Right forelimb (tissue), 1 donor: ENCODE data around the gene SYPL2.
"Not testable (repeated sequence)": the region's sequence is repeated elsewhere in the genome, so short reads cannot be mapped to it uniquely, and the experiment has no call there.

Source experiments
- DNase-seq: peaks from one replicate; pipeline ENCODE4 v3.0.0-alpha.2; 2018

Gene SYPL2

DNA sequence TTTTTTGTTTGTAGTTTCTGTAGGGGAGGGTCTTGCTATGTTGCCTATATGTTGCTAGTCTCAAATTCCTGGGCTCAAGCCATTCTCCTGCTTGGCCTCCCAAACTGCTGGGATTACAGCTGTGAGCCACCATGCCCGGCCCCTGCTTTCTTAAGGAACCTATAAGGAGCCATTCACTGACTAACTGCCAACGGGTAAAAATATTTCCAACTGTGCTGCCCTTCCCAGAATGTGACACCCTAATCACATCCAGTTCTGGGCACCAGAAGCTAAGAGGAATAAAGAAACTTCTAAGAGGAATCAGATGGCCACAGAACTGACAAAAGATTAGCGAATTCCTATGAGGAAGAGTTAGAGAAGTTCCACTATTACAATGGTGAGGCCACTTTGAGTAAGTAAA is 6.4 kb downstream of the SYPL2 start:
- DNase-seq: no peak

DNA sequence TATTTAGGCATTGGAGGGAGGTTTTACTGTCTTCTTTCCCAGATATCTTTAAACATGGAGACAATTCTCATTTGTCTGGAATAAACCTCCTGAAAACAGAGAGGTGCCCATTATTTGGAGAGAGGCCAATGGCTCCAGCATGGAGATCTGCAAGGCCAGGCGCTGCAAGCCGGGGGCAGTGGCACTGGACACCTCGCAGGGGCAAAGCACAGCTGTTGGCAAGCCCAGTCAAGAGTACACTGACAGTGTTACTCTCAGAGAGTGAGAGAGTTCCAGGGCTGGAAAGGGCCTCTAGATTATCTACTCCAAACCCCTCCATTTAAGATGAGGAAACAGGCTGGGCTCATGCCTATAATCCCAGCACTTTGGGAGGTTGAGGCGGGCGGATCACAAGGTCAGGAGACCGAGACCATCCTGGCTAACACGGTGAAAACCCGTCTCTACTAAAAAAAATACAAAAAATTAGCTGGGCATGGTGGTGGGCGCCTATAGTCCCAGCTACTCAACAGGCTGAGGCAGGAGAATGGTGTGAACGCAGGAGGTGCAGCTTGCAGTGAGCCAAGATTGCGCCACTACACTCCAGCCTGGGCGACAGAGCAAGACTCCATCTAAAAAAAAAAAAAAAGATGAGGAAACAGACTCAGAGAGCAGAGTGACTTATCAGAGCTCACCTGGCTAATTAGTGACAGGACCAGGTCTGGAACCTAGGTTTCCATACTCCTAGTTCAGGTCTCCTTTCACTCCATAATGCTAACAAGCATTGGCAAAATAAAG is 7.1 kb downstream of the SYPL2 start:
- DNase-seq: not testable (repeated sequence)

DNA sequence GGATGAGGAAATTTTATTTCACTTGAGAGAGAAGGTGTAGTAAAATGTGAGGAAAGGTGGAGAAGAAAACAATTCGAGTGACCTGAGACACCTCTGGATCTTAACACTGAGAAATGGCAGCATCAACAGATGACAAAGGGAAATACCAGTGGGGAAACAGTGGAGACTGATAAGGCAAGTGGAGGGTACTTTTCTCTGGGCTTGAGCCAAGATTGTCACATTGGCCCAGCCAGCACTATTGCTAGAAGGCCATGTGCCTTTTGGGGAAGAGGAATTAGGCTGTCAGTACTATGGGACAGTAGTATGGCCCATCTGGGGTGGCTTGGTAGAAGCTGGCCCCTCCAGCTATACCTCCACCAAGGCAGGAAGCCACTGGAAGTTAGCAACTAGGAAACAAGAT is 8.4 kb downstream of the SYPL2 start:
- no peak for DNase-seq

DNA sequence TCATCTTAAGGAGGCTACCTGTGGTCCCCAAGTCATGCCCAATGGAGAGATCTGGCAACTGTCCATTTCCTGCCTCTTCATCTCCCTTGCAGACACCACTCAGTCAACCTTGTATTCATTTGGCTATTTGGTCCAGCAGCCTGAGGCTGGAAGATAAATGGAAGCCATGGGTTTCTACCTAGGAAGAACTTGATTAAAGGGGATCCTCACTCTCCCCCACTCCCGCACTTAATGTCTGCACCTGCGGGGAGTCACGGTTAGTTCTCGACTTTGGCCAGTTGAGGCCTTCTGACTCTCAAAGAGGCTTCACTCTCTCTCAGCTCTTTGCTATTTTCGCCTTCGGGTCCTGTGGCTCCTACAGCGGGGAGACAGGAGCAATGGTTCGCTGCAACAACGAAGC is 8.9 kb downstream of the SYPL2 start:
- DNase-seq: no peak

DNA sequence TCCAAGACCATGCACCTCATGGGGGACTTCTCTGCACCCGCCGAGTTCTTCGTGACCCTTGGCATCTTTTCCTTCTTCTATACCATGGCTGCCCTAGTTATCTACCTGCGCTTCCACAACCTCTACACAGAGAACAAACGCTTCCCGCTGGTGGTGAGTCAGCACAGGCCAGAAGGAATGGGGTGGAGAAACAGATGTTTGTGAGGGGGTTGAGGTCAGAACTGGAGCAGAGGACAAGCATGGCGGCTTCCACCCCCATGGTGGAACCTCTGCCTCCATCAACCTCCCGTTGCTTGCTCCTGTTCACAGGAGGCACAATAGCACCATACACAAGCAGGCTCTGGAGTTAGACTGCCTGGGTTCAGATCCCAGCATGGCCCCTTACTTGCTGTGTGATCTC is 10.5 kb downstream of the SYPL2 start:
- DNase-seq: no peak

DNA sequence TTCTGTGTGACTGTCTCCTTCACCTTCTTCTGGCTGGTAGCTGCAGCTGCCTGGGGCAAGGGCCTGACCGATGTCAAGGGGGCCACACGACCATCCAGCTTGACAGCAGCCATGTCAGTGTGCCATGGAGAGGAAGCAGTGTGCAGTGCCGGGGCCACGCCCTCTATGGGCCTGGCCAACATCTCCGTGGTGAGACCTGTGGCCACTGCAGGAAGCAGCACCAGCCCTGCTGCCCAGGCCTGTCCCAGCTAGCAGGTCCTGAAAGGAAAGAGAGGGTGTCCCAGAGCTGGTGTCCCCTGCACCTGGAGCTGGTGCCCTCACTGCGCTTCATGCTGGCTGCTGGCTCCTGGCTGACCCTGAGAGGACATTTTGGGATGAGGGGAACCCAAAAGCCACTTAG is 11.5 kb downstream of the SYPL2 start:
- no peak for DNase-seq

DNA sequence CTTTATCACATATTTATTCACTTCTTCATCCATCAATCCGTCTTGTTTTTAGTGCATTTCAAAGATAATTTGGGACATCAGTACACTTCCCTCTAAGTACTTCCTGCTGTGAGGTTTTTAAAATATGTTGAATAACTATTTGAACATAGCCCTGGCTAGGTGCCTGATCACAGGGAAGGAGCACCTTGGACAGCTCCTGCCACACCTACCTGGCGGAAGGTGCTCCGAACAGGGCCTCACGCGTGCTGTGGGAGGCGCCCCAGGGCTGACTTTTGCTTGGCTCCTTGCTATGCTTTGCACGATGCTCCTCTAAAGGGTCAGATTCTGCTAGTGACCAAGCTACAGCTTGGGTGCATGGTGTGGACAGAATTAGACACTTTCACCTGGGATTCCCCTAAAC is 12.5 kb downstream of the SYPL2 start:
- DNase-seq: peak; percentile 41

DNA sequence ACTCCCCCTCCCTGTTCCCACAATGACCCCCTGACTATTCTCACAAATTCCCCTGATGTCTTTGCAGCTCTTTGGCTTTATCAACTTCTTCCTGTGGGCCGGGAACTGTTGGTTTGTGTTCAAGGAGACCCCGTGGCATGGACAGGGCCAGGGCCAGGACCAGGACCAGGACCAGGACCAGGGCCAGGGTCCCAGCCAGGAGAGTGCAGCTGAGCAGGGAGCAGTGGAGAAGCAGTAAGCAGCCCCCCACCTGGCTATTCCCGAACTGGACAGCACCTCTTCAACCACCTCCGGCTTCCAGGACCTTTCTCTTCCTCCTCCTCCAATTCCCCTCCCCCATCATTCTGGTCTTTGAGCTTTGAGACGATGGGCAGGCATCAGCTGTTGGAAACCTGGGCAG is 13.0 kb downstream of the SYPL2 start:
- peak; percentile 28 for DNase-seq

DNA sequence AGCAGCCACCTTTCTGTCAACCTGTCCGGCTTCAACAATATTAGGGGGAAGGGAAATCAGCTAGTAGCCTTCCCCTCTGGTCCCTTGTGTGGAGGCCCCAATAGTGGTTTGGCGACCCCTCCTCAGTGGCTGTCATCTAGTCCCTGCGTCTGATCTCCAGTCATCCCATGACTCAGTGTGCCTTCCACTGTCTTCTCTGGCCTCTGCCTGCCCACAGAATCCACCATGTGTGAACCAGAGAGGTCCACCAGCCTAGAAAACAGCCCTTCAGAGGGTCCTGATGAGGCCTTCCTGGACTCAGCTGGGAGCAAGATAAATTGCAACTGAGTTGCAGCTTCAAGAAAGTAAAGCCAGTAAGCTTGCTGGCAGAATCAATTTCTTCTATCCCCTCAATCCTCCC is 13.6 kb downstream of the SYPL2 start:
- DNase-seq: peak; percentile 32

DNA sequence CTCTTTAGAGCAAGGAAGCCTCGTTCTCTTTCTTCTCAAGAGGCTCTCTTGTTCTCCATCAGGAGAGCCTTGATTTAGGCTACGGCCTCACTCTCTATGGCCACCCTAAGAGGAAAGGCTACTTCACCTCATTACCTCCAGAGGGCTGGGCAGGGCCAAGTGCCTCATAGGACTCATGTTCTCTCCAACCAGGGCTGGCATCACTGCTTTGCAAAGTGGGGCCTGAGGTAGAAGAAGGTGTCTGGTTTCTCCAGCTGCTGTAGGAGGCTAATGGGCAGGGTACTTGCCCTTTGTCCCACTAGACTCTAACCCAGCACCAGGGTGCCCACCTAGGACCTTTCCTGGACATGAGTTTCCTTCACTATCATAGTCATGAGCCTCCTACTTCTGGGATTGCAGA is 15.3 kb downstream of the SYPL2 start:
- no peak for DNase-seq

DNA sequence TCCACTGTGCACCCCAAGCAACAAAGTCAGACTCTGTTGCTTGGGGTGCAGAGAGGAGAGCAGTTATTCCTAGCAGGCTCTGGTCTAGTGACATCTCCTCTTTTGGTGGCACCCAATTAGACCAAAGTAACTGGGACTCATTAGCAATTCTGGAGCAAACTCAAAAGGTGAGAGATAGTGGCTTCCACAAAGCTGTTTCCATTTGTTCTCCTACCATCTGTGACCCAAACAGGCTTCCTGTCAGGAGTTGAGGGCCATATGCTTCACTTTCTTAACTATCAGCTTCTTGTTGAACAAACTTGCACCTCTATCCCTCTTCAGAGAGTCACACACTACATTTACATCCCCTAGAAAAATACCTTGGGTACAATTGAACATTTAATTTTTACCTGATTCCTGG is 15.9 kb downstream of the SYPL2 start:
- DNase-seq: no peak

DNA sequence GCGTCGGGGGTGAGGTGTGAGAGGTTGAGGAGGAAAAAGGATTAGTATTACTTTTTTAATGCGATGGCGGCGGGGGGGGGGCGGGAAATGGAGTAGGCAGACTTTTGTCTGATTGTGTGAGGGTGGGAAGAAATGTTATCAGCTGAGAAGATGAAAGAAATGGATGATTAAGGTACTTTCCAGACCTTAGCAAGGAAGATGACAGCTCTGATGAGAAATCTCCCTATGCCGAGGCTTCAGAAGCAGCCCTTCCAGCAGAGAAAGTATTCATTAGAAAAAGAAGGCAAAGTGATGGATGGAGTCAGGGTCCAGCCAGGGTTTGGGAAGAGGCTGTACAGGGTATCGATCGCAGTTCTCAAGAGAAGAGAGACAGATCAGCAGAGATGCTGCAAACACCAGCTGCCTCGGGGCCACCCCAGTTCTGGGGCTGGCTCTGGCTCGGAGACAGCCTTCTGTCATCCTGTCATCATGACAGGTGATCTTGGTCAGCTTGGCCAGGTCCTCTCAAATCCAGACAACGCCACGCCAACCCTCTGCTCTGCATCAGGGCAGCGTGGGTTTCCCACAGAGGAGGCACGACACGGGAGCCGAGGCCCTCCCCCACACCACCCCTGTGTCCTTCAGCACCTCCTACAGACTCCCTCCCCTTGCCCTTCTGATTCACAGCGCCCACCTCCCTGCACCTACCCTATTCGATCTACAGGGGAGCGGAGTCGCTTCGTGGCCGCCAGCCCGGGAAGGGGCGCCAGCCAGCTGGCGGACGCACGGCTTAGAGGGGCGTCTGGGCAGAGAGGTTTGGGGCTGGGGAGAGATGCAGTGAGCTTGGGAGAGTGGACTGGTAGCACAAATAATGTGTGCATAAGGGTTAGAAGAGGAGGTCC is 16.7 kb downstream of the SYPL2 start:
- DNase-seq: no peak

DNA sequence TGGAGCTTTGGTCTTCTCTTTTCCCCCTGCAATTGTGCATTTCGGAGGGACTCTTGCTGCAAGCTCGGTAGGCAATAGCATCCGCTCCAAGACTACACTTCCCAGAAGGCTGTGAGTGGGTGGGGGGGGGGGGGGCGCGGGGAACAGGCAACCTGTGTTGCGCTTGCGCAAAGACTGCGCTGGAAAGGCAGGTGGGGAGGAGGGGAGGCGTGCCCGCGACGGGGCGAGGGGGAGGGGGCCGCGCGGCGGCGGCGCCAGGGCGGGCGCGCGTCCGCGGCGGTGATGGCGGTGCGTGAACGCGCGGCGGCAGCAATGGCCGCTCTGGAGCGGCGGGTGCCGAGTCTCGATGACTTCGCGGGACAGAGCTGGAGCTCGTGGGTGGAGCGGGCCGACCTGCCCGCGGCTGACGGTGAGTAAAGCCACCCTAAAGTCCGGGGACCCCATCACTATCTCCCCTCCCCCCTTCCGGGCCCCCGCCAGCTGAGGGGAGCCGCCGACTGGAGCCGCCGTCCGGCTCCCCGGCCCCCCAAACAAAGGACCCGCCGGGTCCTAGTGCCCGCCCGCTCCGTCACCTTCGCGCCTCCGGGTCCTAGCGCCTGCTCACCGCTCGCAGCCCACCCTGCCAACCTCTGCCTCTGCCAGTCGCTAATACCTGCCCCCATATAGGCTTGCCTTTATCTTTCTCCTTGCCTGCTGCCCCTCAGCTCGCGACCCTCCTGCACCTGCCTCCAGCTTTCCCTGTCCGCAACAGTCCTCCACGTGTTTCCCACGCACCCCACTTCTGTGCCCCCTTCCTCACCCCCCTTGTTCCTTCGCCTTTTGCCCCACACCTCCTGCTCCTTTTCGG is 17.5 kb downstream of the SYPL2 start, which contains the start of gene ATXN7L2:
TSS of gene ATXN7L2 (plus strand) at position 234 of the 847 bp plus-strand sequence. CDS start at position 283, 49 bp downstream.
- peak; percentile 98 for DNase-seq

DNA sequence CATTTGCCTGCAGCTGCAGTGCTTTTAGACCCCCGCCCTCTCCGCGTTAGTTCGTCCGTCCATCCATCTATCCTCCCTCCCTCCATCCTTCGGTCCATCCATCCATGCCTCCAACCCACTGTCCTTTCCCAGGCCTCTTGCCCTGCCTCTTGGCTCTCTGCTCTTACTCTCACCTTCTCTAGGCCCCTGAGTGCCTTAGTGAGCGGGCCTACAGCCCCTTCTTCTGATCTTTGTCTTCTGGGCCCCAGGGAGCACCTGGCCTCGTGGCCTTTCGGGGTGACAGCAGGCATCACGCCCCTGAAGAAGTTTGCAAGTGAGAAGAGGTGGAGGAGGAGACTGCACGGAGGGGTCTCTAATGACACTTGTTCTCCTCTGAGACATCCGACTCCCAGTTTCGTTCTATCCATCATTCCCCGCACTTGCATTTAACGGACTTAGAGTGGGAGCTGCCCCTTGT is 18.2 kb downstream of the SYPL2 start:
- no peak for DNase-seq

DNA sequence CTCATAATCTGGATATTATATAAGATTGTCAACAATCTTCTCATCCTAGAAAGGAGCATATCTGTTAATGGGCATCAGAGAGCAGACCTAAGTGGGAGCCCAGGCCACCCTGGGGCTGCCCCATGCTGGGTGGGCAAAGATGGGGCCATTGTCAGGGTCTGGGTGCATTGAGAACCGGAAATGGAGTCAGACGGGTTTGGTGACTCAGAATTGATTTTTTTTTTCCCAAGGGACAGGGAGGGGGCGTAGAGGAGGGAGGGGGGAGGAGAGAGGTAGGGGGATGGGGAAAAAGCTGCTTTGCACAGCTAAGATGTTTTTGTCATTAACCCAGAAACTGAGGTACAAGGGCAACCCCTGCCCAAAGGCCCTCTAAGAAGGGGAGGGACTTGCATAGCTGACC is 18.7 kb downstream of the SYPL2 start:
- DNase-seq: no peak

DNA sequence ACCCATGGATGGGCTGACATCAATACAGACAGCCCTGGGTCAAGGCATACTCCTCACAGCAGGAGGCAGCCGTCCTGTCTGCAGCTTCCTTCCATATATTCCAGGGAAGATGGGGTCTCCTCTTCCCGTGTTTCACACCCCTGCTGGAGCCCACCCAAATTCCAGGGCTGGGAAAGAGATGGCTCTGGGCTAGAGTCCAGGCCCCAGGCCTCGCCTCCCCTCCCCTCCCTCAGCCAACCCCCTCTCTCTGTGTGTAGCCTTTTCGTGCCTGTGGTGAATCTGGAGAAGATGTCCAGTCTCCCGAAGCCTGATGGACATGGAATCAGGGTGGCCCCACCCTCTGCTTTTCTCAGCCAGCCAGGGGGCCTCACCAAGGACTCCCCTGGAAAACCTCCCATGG is 20.9 kb downstream of the SYPL2 start:
- no peak for DNase-seq

DNA sequence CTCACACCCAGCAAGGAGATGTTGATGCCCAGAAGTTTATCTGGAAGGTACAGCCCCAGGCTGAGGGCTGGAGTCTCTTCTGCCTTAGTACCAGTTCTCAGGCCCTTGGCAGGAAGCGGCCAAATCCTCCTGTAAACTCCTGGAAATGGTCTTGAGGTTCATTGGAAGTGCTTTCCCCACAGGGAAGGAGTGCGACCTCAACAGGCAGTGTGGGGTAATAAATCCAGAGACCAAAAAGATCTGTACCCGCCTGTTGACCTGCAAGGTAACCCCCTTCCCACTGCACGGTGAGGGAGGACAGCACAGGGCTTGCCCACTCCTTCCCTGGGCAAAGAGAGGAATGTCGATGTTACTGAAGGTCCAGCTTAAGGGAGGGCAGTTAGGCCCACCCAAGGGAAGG is 21.9 kb downstream of the SYPL2 start:
- DNase-seq: no peak

DNA sequence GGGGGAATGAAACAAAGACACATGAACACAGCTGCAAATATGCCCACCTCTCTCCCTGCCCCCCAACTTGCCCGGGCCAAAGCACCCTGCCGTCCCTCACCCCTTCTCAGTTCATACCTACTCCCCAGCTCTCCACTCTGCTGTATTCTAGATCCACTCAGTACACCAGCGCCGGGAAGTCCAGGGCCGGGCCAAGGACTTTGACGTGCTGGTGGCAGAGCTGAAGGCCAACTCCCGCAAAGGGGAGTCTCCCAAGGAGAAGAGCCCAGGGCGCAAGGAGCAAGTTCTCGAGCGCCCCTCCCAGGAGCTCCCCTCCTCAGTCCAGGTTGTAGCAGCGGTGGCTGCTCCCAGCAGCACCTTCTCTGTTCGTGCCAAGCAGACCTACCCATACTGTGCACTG is 22.4 kb downstream of the SYPL2 start:
- DNase-seq: no peak

DNA sequence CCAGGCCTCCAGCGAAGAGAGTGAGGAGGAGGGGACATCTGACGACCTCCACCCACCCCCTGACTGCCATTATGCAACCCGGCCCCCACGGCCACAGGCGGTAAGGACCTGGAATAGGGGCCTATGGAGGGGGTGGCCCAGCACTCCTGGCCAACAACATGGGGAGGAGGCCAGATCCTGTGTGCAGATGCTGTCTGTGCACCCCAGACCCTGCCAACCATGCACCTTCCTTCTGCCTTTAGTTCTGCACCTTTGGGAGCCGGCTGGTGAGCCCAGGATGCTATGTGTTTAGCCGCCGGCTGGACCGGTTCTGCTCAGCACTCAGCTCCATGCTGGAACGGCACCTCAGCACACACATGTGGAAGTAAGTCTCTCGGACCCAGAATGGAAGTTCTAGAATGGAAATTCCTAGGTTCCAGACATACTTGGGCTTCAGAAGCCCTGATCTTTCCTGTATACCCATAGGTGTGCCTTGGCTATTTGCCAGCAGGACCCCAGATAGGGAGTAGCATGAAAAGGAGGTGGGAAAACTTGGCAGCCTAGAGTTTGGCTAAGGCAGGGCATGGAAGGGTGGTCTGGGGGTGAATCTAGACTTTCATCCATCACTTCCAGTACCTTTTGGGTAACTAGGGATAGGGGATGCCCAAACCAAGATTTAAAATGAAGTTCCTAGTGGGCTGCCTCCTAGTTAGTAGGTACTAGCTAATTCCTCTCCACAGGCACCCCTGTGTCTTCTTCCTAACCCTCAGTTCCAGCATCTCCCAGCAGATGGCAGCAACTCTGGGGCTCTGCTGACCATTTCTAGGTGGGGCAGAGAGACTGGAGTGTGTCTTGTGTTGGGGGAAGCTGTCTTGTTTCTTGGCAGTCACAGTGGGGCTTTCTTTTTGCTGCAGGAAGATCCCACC is 23.9 kb downstream of the SYPL2 start:
- DNase-seq: peak; percentile 72

DNA sequence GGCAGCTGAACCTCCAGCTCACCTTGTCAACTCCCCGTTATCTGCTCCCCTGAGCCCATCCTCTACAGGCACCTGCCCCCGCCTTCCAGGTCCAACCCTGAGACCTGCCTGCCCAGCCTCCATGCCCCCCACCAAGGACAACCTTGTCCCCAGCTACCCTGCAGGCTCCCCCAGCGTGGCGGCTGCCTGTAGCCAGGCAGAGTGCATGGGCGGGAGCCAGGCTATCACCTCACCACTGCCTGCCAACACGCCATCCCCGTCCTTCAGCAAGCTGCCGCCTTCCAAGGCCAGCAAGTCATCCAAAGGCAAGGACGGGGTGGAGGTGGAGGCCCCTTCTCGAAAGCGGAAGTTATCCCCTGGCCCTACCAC is 24.6 kb downstream of the SYPL2 start:
- DNase-seq: no peak

DNA sequence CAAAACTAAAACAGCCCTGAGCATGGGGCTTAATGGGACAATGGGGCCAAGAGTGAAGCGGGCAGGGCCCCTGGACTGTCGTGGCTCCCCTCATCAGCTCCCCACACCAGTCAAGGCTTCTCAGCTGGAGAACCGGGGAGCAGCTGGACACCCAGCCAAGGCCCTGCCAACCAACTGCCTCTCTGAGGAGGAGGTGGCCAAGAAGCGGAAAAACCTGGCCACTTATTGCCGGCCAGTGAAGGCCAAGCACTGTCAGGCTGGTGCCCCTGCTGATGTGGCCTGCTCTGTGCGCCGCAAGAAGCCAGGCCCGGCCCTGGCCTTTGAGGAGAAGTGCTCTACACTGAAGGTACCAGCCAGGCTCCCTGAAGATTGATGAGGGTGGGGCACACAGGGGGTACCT is 25.0 kb downstream of the SYPL2 start:
- DNase-seq: no peak

DNA sequence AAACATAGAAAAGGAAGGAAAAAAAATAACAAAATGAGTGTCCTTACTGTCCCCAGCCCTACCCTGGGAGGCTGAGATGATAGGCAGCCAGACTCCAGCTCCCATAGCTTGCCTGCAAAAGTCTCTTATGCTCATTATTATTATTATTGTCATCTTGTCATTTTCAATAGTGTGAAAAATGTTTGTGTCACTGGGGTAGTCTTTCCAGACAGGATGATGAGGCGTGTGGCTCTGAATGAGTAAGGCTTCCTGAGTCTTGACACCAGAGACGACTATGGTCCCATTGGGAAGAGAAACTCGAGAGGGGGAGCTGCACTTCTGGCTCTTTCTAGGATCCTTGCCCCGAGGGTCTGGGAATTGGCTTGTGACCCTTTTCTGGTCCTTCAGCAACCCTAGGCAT is 26.4 kb downstream of the SYPL2 start:
- no peak for DNase-seq
